Endodermal cell (in vitro differentiated cells): ENCODE data around the gene LILRA1. TPM values are rescaled to one million over a fixed set of nuclear protein-coding genes. Genes with fewer than 3 reads are reported as not detected.

Experiments
- DNase-seq: peaks from one replicate; pipeline ENCODE4 v3.0.0-alpha.2; 2017
- H3K27ac ChIP-seq: 2 replicates; pipeline ENCODE4 v1.5.1; 2013; ENCODE audit warnings: mild to moderate bottlenecking, low read depth, low read length, moderate library complexity
- H3K27me3 ChIP-seq: 2 replicates; pipeline ENCODE4 v1.6.1; 2013; ENCODE audit warnings: mild to moderate bottlenecking, low read length, moderate library complexity; ENCODE audit not compliant: insufficient read depth, control insufficient read depth, poor library complexity, severe bottlenecking
- H3K36me3 ChIP-seq: 2 replicates; pipeline ENCODE4 v1.7.0; 2013; ENCODE audit warnings: mild to moderate bottlenecking, low read length, moderate library complexity; ENCODE audit not compliant: control insufficient read depth, insufficient read depth
- H3K4me1 ChIP-seq: one replicate; pipeline ENCODE4 v1.7.0; 2013; ENCODE audit warnings: low read length; ENCODE audit not compliant: control insufficient read depth, insufficient read depth
- H3K4me3 ChIP-seq: 2 replicates; pipeline ENCODE4 v1.5.1; 2013; ENCODE audit warnings: mild to moderate bottlenecking, low read length, moderate library complexity
- H3K9ac ChIP-seq: 2 replicates; pipeline ENCODE4 v1.6.1; 2013; ENCODE audit warnings: mild to moderate bottlenecking, low read length, moderate library complexity; ENCODE audit not compliant: poor library complexity, severe bottlenecking; ENCODE audit errors: extremely low read depth
- H3K9me3 ChIP-seq: 2 replicates; pipeline ENCODE4 v1.6.1; 2013; ENCODE audit warnings: mild to moderate bottlenecking, low read length, moderate library complexity; ENCODE audit not compliant: control insufficient read depth
- H3K27ac Mint-ChIP-seq: 2 replicates; pipeline ENCODE4 v1.8.0; 2020; ENCODE audit warnings: mixed read lengths
- H3K27me3 Mint-ChIP-seq: 2 replicates; pipeline ENCODE4 v1.8.0; 2021; ENCODE audit warnings: mild to moderate bottlenecking, mixed read lengths; ENCODE audit not compliant: insufficient read depth
- H3K36me3 Mint-ChIP-seq: 2 replicates; pipeline ENCODE4 v1.8.0; 2020; ENCODE audit warnings: low read depth, mixed read lengths
- H3K4me1 Mint-ChIP-seq: 2 replicates; pipeline ENCODE4 v1.8.0; 2020; ENCODE audit warnings: mixed read lengths
- H3K4me3 Mint-ChIP-seq: 2 replicates; pipeline ENCODE4 v1.8.0; 2020; ENCODE audit warnings: mild to moderate bottlenecking, moderate library complexity, mixed read lengths
- H3K9me3 Mint-ChIP-seq: 2 replicates; pipeline ENCODE4 v1.8.0; 2020; ENCODE audit warnings: mild to moderate bottlenecking, mixed read lengths
- WGBS, 2 experiments: methylation state at CpG; one replicate each; pipeline versions ENCODE4 v1.1.5 to v1.1.7; 2013; ENCODE audit warnings: missing lambda C conversion rate in 2 of 2, mixed read lengths in 1 of 2; ENCODE audit not compliant: insufficient coverage in 1 of 2, insufficient read length in 1 of 2; 5-methylcytosine and 5-hydroxymethylcytosine counted together
- total RNA-seq, 2 donors: library from RNA; stranded (reverse); fragmentation: NEBNext Ultra II Directional in 1 of 2; extraction: Animal tissue kit (Norgen Biotek cat#: 25700) in 1 of 2; gene quantifications; 2 replicates in 1 of 2; 3 replicates in 1 of 2; pipeline ENCODE4 v1.2.1, GENCODE V29; 2021
- TF ChIP-seq, protein P1 (sequence below): fragments of 200-600 bp; sonication (generic); conservative IDR thresholded peaks from 2 replicates; pipeline ENCODE4 v1.5.0; 2021; ENCODE audit warnings: antibody characterized with exemption, mild to moderate bottlenecking

LILRA1 gene
- total RNA-seq, 2 donors from 2014 or later: not detected

DNA sequence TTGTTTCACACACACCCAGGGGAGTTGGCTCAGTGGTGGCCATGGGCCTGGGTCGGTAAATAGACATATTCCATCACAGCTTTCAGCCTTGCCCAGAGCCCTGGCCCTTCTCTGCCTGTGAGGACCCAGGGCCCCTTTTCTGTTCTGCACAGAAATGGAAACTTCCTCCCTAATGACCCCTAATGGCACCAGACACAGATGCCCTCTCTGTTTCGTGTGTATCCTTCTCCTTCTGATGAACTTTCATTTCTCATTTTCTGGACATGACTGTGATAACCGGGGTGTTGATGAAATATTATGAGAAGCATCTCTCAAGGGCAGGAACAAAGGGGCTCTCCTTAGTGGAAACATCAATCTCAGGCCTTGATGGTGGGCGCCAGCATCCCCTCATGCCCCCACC, 12.8 kb downstream of the LILRA1 start:
- no peaks in the 10 kb centered on the region for H3K27me3 ChIP-seq
- H3K36me3 ChIP-seq: no peaks in the 10 kb centered on the region
- H3K9me3 ChIP-seq: peaks cover 82% of the 10 kb centered on the region
- H3K4me1 ChIP-seq: no peaks in the 10 kb centered on the region
- peaks cover 3% of the 10 kb centered on the region for H3K36me3 Mint-ChIP-seq
- no peak overlapping the region for H3K4me3 ChIP-seq
- no peak for DNase-seq
- H3K4me3 Mint-ChIP-seq: no peak overlapping the region
- H3K27ac ChIP-seq: no peak overlapping the region
- no peaks in the 10 kb centered on the region for H3K27me3 Mint-ChIP-seq
- H3K27ac Mint-ChIP-seq: no peak overlapping the region
- TF ChIP-seq, protein P1, sequence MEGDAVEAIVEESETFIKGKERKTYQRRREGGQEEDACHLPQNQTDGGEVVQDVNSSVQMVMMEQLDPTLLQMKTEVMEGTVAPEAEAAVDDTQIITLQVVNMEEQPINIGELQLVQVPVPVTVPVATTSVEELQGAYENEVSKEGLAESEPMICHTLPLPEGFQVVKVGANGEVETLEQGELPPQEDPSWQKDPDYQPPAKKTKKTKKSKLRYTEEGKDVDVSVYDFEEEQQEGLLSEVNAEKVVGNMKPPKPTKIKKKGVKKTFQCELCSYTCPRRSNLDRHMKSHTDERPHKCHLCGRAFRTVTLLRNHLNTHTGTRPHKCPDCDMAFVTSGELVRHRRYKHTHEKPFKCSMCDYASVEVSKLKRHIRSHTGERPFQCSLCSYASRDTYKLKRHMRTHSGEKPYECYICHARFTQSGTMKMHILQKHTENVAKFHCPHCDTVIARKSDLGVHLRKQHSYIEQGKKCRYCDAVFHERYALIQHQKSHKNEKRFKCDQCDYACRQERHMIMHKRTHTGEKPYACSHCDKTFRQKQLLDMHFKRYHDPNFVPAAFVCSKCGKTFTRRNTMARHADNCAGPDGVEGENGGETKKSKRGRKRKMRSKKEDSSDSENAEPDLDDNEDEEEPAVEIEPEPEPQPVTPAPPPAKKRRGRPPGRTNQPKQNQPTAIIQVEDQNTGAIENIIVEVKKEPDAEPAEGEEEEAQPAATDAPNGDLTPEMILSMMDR: no peak
- 49% methylated on average over 4 of the region's 4 CpGs; no CpG with 5 or more reads in 1 of the 2 experiments for WGBS, 2 experiments
- peaks cover 93% of the 10 kb centered on the region for H3K9me3 Mint-ChIP-seq
- H3K9ac ChIP-seq: no peak overlapping the region
- H3K4me1 Mint-ChIP-seq: no peaks in the 10 kb centered on the region

DNA sequence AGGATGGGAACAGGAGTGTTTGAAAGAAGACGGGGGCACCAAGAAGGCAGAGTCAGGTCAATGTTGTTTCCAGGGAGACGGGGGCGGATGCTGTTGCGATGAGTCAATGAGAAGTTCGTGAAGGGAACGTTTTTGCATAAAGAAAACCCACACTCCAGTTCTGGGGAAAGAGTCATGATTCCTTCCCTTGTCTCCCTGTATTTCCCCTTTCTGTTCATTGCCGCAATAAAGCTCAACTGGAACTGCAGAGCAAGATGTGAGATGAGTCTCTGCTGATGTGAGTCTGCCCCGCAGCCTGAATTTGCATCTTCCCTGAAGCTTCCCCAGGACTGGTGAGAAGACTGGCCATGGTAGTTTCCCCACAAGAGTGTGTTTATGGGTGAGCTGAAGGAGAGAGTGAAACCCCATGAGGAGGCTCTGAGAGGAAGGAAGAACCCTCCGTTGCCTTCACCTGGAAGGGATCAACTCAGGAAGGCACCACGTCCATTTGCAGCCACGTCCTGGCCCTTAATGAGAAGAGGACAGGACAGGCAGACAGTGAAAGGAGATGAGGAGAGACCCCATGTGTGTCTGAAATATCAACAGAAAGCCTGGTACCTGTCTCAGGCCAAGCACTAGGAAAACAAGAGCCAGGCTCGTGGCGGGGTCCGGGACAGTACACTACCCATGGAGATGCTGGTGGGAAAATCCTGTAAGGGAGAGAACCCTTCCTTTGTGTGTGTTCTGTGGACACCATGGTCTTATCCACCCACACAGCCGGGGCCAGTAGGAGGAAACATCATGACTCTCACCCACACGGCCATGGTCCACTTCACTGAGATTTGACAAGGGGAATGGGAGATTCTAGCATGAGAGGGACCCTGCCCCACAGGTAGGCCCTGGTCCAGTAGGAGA, 13.7 kb downstream of the LILRA1 start:
- H3K9me3 ChIP-seq: peaks cover 80% of the 10 kb centered on the region
- DNase-seq: no peak
- no peaks in the 10 kb centered on the region for H3K36me3 ChIP-seq
- no peak overlapping the region for H3K9ac ChIP-seq
- H3K4me3 ChIP-seq: no peak overlapping the region
- Mint-ChIP-seq H3K4me1 (no peaks in the 10 kb centered on the region), H3K9me3 (peaks cover 93% of the 10 kb centered on the region), H3K27ac (no peak overlapping the region), H3K4me3 (no peak overlapping the region), H3K27me3 (no peaks in the 10 kb centered on the region), H3K36me3 (peaks cover 3% of the 10 kb centered on the region)
- 75 to 76% methylated on average over 13 to 16 of the region's 16 CpGs for WGBS, 2 experiments
- H3K4me1 ChIP-seq: no peaks in the 10 kb centered on the region
- TF ChIP-seq, protein P1: no peak
- H3K27me3 ChIP-seq: no peaks in the 10 kb centered on the region
- H3K27ac ChIP-seq: no peak overlapping the region

DNA sequence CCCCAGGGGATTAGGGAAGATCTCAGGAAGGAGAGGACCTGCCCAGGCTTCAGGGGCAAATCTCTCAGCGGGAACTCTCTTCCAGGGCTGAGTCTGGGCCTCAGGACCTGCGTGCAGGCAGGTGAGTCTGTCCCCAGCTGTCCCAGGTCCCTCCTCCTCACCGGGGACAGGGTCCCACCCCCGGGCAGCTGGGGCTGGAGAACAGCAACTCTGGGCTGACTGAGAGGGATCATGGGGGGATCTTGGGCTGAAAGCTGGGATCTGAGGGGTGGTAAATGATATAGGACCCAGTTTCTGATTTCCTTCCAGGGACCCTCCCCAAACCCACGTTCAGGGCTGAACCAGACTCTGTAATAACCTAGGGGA, 14.3 kb downstream of the LILRA1 start:
- Mint-ChIP-seq H3K27me3 (no peaks in the 10 kb centered on the region), H3K9me3 (peaks cover 92% of the 10 kb centered on the region), H3K36me3 (peaks cover 3% of the 10 kb centered on the region), H3K4me3 (no peak overlapping the region), H3K27ac (no peak overlapping the region), H3K4me1 (no peaks in the 10 kb centered on the region)
- Histone ChIP-seq H3K36me3 (no peaks in the 10 kb centered on the region), H3K27me3 (no peaks in the 10 kb centered on the region), H3K4me1 (no peaks in the 10 kb centered on the region), H3K9ac (no peak overlapping the region), H3K4me3 (no peak overlapping the region), H3K9me3 (peaks cover 79% of the 10 kb centered on the region), H3K27ac (no peak overlapping the region)
- TF ChIP-seq, protein P1: no peak
- no peak for DNase-seq
- 33 to 55% methylated on average over 1 to 5 of the region's 5 CpGs for WGBS, 2 experiments
